Suprapubic skin (tissue), 4 donors: Measurements from ENCODE around the gene ZFP69. TPM values are rescaled to one million over a fixed set of nuclear protein-coding genes. Genes with fewer than 3 reads are reported as not detected.
"Not testable (repeated sequence)": the region's sequence is repeated elsewhere in the genome, so short reads cannot be mapped to it uniquely, and the experiment has no call there.

Experiments
- DNase-seq, 2 donors: peaks; one replicate each; pipeline ENCODE4 v3.0.0-alpha.2; 2019; ENCODE audit warnings: low spot score in 2 of 2
- H3K27ac ChIP-seq: fragments of 200-600 bp; sonication (generic); one replicate; pipeline ENCODE4 v1.5.1; 2019
- H3K27me3 ChIP-seq: fragments of 200-600 bp; sonication (generic); one replicate; pipeline ENCODE4 v1.5.1; 2019
- H3K36me3 ChIP-seq: fragments of 200-600 bp; sonication (generic); one replicate; pipeline ENCODE4 v1.5.1; 2019
- H3K4me1 ChIP-seq: fragments of 200-600 bp; sonication (generic); one replicate; pipeline ENCODE4 v1.5.1; 2019
- H3K4me3 ChIP-seq: fragments of 200-600 bp; sonication (generic); one replicate; pipeline ENCODE4 v1.5.1; 2019; ENCODE audit warnings: mild to moderate bottlenecking
- H3K9me3 ChIP-seq: fragments of 200-600 bp; sonication (generic); one replicate; pipeline ENCODE4 v1.5.1; 2019
- EP300 ChIP-seq: sonication (generic); formaldehyde crosslinking; IDR thresholded peaks from one replicate; pipeline ENCODE4 v1.6.1; 2017; ENCODE audit warnings: antibody characterized with exemption
- POLR2A ChIP-seq, 2 donors: fragments of 450-650 bp; IDR thresholded peaks; one replicate each; pipeline ENCODE4 v1.6.1; 2017; ENCODE audit warnings: antibody characterized with exemption in 2 of 2, mild to moderate bottlenecking in 2 of 2, moderate library complexity in 2 of 2
- POLR2AphosphoS5 ChIP-seq, 3 donors: sonication (generic); formaldehyde crosslinking; IDR thresholded peaks; one replicate each; pipeline ENCODE4 v1.6.1; 2017; ENCODE audit warnings: antibody characterized with exemption in 3 of 3
- WGBS: methylation state at CpG from one replicate; pipeline ENCODE4 v1.1.5; 2018; 5-methylcytosine and 5-hydroxymethylcytosine counted together
- total RNA-seq, 4 donors: library from RNA; depleted of rRNA; stranded (reverse); fragments of >200 nt; gene quantifications; one replicate each; pipeline ENCODE4 v1.1.0, GENCODE V29; 2016
- TF ChIP-seq, protein P1 (sequence below), 2 donors: fragments of 200-600 bp in 1 of 2; fragments of 450-650 bp in 1 of 2; sonication (generic) in 1 of 2; IDR thresholded peaks; one replicate each; pipeline ENCODE4 v1.5.1; 2016 to 2019; ENCODE audit warnings: antibody characterized with exemption in 2 of 2, mild to moderate bottlenecking in 1 of 2, moderate library complexity in 1 of 2

The ZFP69 gene
- total RNA-seq, 4 donors from 2014 or later: 1.4 to 2.7 (median 1.7) TPM

DNA sequence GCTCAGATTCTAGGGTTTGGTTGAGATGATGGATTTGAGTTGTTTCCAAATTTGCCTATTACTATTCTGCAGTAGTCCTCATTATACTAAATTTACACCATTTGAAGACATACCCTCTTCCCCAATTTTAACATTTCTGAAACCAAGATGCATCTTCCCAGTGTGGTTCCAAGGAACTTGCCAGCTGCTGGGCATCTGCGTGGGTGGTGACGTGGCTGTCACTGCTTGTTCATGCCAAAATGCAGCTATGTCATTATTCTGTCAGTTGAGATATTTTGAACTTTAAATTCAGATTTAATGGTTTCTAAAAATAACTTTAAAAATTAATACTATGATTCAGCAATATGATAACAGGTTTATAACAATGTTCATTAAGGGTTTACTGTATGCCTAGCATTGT is 1.2 kb downstream of the ZFP69 start:
- Histone ChIP-seq H3K4me1 (peaks cover 7% of the 10 kb centered on the region), H3K9me3 (peaks cover 5% of the 10 kb centered on the region), H3K27ac (no peak overlapping the region), H3K36me3 (peaks cover 15% of the 10 kb centered on the region), H3K4me3 (peak overlapping the region; percentile 69), H3K27me3 (no peaks in the 10 kb centered on the region)
- TF ChIP-seq POLR2A (IDR thresholded peaks at IDR 0.05) (no peak), EP300 (no peak), POLR2AphosphoS5 (IDR thresholded peaks at IDR 0.05) (no peak)
- DNase-seq: no peak
- WGBS: 16% methylated on average over 2 of the region's 2 CpGs

DNA sequence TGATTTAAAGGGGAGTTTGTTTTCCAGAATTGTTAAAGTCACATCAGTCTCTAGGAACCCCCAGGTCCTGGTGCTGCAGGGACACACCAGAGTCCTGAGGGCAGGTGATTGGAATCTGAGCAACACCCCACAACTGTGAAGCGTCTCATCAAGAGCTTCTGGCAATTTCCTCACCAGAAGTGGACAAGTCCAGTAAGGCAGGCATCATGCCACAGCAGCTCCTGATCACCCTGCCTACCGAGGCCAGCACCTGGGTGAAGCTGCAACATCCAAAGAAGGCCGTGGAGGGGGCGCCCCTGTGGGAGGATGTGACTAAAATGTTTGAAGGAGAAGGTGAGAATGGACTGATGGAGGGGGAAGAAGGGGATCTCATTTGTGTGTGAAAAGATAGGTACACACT is 2.1 kb downstream of the ZFP69 start:
- H3K4me3 ChIP-seq: no peak overlapping the region
- no peaks in the 10 kb centered on the region for H3K27me3 ChIP-seq
- WGBS: 91% methylated on average over 4 of the region's 4 CpGs
- H3K9me3 ChIP-seq: peaks cover 5% of the 10 kb centered on the region
- no peak overlapping the region for H3K27ac ChIP-seq
- peaks cover 7% of the 10 kb centered on the region for H3K4me1 ChIP-seq
- TF ChIP-seq POLR2A (IDR thresholded peaks at IDR 0.05) (no peak), POLR2AphosphoS5 (IDR thresholded peaks at IDR 0.05) (no peak), EP300 (no peak)
- TF ChIP-seq, protein P1, sequence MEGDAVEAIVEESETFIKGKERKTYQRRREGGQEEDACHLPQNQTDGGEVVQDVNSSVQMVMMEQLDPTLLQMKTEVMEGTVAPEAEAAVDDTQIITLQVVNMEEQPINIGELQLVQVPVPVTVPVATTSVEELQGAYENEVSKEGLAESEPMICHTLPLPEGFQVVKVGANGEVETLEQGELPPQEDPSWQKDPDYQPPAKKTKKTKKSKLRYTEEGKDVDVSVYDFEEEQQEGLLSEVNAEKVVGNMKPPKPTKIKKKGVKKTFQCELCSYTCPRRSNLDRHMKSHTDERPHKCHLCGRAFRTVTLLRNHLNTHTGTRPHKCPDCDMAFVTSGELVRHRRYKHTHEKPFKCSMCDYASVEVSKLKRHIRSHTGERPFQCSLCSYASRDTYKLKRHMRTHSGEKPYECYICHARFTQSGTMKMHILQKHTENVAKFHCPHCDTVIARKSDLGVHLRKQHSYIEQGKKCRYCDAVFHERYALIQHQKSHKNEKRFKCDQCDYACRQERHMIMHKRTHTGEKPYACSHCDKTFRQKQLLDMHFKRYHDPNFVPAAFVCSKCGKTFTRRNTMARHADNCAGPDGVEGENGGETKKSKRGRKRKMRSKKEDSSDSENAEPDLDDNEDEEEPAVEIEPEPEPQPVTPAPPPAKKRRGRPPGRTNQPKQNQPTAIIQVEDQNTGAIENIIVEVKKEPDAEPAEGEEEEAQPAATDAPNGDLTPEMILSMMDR (IDR thresholded peaks at IDR 0.05): no peak
- peaks cover 24% of the 10 kb centered on the region for H3K36me3 ChIP-seq
- no peak for DNase-seq

DNA sequence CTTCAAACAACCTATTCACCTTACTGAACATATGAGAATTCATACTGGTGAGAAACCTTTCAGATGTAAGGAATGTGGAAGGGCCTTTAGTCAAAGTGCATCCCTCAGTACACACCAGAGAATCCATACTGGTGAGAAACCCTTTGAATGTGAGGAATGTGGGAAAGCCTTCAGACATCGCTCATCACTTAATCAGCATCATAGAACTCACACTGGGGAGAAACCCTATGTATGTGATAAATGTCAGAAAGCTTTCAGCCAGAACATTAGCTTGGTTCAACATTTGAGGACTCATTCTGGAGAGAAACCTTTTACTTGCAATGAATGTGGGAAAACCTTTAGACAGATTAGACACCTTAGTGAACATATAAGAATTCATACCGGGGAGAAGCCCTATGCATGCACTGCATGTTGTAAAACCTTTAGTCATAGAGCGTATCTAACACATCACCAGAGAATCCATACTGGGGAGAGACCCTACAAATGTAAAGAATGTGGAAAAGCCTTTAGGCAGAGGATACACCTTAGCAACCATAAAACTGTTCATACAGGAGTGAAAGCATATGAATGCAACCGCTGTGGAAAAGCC is 18.3 kb downstream of the ZFP69 start:
- Histone ChIP-seq H3K36me3 (peaks cover 60% of the 10 kb centered on the region), H3K4me3 (no peak overlapping the region), H3K4me1 (no peaks in the 10 kb centered on the region), H3K27me3 (no peaks in the 10 kb centered on the region), H3K9me3 (peaks cover 39% of the 10 kb centered on the region), H3K27ac (no peak overlapping the region)
- 99% methylated on average over 4 of the region's 4 CpGs for WGBS
- TF ChIP-seq POLR2A (IDR thresholded peaks at IDR 0.05) (no peak), EP300 (no peak)
- no peak for DNase-seq

DNA sequence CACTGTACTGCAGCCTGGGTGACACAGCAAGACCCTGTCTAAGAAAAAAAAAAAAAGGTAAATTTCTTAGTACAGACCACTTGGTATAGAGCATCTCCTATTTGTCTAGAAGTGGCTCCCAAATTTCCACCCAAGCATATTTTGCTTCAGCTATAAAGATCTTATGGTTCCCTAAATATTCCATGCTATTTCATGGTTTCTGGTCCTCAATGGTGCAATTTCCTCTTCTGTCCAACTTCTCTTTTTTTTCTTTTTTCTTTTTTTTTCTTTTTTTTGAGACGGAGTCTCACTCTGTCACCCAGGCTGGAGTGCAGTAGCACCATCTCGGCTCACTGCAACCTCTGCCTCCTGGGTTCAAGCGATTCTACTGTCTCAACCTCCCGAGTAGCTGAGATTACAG is 25.6 kb downstream of the ZFP69 start:
- peaks cover 29% of the 10 kb centered on the region for H3K9me3 ChIP-seq
- not testable (repeated sequence) for H3K27me3 ChIP-seq, H3K36me3 ChIP-seq, H3K27ac ChIP-seq, DNase-seq, H3K4me1 ChIP-seq, H3K4me3 ChIP-seq
- 95% methylated on average over 4 of the region's 4 CpGs for WGBS

DNA sequence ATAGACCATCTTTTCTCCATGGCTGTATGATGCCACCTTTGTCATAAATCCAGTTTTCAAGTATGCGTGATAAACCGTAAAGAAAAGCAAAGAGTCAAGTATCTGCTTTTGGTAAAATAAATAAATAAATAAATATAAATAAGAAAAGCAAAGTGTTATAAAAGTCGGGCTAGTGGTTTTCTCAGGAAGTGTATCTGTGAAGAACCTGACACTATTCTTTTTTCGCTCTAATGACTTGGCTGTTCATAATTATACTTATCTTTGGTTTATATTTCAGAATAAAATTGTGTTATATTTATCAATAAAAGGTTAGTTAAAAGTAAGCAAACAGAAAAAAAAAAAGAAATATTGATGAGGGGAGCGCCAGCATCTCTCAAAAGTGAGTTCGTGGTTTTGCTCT is 30.9 kb downstream of the ZFP69 start:
- Histone ChIP-seq H3K9me3 (no peaks in the 10 kb centered on the region), H3K27ac (no peak overlapping the region), H3K27me3 (no peaks in the 10 kb centered on the region), H3K36me3 (no peaks in the 10 kb centered on the region), H3K4me3 (peak overlapping the region; percentile 57), H3K4me1 (peaks cover 9% of the 10 kb centered on the region)
- no peak for TF ChIP-seq POLR2AphosphoS5 (IDR thresholded peaks at IDR 0.05)
- no peak for TF ChIP-seq POLR2A (IDR thresholded peaks at IDR 0.05)
- TF ChIP-seq EP300: no peak
- TF ChIP-seq, protein P1 (IDR thresholded peaks at IDR 0.05): no peak
- no peak for DNase-seq
- WGBS: 65% methylated on average over 6 of the region's 6 CpGs

DNA sequence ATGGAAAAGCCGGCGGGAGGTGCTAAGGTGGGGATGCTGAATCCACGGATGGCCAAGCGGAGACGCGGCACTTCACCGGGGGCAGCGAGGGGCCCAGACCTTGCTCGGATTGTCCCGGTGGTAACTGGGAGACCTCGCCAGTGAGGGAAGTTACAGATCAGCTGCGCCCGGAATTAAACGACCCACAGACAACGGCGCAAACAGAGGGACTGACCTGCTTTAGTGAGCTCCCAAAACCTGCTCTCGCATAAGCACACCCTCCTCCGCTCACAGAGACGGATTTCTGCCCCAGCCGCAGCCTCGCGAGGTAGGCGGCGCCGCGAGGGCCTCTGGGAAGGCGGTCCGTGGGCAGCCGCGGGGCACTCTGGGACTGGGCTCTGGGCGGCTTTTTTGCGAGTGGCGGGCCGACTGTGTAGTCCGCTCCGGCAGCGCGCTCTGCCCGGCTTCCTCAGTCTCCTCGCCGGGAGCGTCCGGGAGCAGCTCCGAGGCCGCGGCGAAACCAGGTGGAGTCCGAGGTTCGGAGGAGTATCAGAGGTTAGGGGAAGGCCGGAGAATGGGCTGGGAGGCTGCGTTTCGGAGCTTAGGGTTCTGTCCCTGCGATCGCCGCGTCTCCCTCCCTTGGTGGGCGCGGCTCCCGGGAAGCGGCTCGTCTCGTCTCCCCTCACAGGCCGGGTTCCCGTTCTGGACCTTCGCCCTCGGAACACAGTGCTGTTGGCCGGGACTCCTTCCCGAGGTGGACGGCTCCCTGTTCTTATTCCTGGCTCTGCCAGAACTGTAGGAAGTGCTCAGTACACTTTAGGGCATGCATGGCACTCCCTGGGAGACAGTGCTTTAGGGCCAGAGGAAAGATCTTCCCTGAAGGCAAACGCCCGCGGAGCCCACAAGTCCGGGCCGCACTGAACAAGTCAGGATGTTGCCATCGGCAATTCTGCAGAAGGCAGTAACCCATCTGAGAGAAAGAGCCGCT is 31.6 kb downstream of the ZFP69 start, which contains the start of gene EXO5:
Gene EXO5 (plus strand): TSS at position 393 of the 967 bp plus-strand sequence. CDS start 5,778 bp downstream, outside the sequence.
- DNase-seq: peak; percentile 74 to 89
- 0% methylated on average over 25 of the region's 76 CpGs for WGBS
- no peaks in the 10 kb centered on the region for H3K27me3 ChIP-seq

More for the DNA sequence above, 31.6 kb downstream of the ZFP69 start, which contains the start of gene EXO5:
- H3K4me3 ChIP-seq: peak within 1 kb of the TSS; percentile 57
- H3K36me3 ChIP-seq: no peaks in the 10 kb centered on the region
- H3K27ac ChIP-seq: peak within 1 kb of the TSS; percentile 2
- H3K4me1 ChIP-seq: peaks cover 9% of the 10 kb centered on the region
- H3K9me3 ChIP-seq: no peaks in the 10 kb centered on the region
- no peak for TF ChIP-seq POLR2AphosphoS5 (IDR thresholded peaks at IDR 0.05)
- TF ChIP-seq EP300: no peak
- TF ChIP-seq, protein P1 (IDR thresholded peaks at IDR 0.05): no peak
- no peak for TF ChIP-seq POLR2A (IDR thresholded peaks at IDR 0.05)
